ENCODE results near the gene FEZF2.

DNA sequence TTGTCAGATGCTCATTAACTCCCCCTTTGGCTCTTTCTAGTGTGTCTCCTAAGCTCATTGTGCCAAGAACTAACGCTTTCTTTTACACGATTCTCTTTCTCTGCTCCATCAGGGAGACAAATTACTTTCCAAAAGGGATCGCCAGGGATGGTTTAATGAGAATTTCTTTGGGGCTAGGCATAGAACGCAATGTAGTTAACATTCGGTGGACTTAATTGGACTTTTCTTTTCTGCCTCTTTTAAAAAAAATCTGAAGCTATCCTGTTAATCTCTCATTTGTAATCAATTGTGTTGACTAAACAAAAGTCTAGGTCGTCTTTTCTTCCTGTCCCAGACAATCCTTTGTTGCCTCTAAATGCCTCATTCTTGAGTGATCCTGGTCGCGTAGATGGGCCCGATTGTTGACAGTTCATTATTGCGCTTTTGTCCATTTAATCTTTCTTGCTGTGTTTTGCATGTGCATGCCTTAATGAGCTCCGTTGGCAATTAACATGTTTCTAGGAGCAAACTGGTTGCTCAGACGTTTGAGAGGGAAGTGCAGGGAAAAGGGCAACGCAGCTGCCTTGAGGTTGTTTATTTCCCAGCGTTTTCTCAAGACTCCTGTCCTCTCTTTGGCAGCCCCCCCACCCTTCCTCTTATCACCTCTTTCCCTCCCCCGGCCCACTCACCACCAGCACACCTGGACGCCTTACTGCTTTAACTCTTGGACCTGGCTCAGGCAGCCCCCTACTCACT, 7.8 kb downstream of the FEZF2 start:
- TF ChIP-seq, protein P1, sequence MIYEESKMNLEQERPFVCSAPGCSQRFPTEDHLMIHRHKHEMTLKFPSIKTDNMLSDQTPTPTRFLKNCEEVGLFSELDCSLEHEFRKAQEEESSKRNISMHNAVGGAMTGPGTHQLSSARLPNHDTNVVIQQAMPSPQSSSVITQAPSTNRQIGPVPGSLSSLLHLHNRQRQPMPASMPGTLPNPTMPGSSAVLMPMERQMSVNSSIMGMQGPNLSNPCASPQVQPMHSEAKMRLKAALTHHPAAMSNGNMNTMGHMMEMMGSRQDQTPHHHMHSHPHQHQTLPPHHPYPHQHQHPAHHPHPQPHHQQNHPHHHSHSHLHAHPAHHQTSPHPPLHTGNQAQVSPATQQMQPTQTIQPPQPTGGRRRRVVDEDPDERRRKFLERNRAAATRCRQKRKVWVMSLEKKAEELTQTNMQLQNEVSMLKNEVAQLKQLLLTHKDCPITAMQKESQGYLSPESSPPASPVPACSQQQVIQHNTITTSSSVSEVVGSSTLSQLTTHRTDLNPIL (CRISPR knock-in tag; IDR thresholded peaks at IDR 0.05; ENCODE audit: low read depth) = no peak
- TF ChIP-seq, protein P2, sequence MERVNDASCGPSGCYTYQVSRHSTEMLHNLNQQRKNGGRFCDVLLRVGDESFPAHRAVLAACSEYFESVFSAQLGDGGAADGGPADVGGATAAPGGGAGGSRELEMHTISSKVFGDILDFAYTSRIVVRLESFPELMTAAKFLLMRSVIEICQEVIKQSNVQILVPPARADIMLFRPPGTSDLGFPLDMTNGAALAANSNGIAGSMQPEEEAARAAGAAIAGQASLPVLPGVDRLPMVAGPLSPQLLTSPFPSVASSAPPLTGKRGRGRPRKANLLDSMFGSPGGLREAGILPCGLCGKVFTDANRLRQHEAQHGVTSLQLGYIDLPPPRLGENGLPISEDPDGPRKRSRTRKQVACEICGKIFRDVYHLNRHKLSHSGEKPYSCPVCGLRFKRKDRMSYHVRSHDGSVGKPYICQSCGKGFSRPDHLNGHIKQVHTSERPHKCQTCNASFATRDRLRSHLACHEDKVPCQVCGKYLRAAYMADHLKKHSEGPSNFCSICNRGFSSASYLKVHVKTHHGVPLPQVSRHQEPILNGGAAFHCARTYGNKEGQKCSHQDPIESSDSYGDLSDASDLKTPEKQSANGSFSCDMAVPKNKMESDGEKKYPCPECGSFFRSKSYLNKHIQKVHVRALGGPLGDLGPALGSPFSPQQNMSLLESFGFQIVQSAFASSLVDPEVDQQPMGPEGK (CRISPR knock-in tag; IDR thresholded peaks at IDR 0.05; ENCODE audit: borderline replicate concordance) = no peak
- no peak for TF ChIP-seq CSDC2 (CRISPR knock-in tag; IDR thresholded peaks at IDR 0.05)
- TF ChIP-seq, protein P3, sequence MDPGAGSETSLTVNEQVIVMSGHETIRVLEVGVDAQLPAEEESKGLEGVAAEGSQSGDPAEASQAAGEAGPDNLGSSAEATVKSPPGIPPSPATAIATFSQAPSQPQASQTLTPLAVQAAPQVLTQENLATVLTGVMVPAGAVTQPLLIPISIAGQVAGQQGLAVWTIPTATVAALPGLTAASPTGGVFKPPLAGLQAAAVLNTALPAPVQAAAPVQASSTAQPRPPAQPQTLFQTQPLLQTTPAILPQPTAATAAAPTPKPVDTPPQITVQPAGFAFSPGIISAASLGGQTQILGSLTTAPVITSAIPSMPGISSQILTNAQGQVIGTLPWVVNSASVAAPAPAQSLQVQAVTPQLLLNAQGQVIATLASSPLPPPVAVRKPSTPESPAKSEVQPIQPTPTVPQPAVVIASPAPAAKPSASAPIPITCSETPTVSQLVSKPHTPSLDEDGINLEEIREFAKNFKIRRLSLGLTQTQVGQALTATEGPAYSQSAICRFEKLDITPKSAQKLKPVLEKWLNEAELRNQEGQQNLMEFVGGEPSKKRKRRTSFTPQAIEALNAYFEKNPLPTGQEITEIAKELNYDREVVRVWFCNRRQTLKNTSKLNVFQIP (CRISPR knock-in tag; IDR thresholded peaks at IDR 0.05; ENCODE audit: borderline replicate concordance, low read depth) = no peak
- TF ChIP-seq ARNTL (CRISPR knock-in tag; IDR thresholded peaks at IDR 0.05; ENCODE audit: borderline replicate concordance, low read depth) = no peak
- TF ChIP-seq ZNF565 (CRISPR knock-in tag; conservative IDR thresholded peaks at IDR 0.05; ENCODE audit: low read depth) = no peak
- TF ChIP-seq ZC3H10 (CRISPR knock-in tag; IDR thresholded peaks at IDR 0.05) = no peak
- no peak for TF ChIP-seq BACH2 (CRISPR knock-in tag; IDR thresholded peaks at IDR 0.05; ENCODE audit: borderline replicate concordance)
- TF ChIP-seq GLIS3 (CRISPR knock-in tag; IDR thresholded peaks at IDR 0.05) = no peak
- no peak for TF ChIP-seq TOX (CRISPR knock-in tag; IDR thresholded peaks at IDR 0.05; ENCODE audit: borderline replicate concordance)
- TF ChIP-seq ISL1 (CRISPR knock-in tag; IDR thresholded peaks at IDR 0.05) = no peak
